ENCODE measurements around the gene PTH1R. TPM values are rescaled to one million over a fixed set of nuclear protein-coding genes. Genes with fewer than 3 reads are reported as not detected.

Gene PTH1R
- total RNA-seq, 2 donors from 2014 or later = 0.69 to 4.8 TPM

DNA sequence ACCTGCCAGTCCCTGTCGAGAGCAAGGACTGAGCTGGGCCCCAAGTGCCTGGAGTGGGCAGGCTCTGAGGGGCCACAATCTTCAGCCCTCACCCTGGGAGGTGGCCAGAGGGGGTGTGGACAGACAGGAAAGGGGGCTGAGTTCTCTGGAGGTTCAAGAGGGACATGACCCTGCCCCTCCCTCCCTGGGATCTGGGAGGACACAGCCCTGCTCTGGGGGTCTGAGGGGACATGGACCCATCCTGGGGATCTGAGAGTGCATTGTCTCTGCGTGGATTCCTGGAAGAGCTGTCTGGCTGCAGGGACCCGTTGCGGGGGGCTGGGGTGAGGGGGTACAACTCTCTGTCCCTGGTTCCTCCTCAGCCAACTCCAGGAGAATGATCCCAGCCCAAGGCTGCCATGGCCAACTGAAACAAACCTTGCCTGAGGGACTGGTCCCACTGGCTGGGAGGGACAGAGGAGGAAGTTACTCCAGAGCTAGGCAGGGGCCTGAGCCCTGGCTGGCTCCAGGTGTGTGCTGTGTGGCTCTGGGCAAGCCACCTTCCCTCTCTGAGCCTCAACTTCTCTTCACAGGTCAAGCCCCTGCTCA is 29.0 kb downstream of the PTH1R start:
- Mint-ChIP-seq H3K9me3 (no peaks in the 10 kb centered on the region), H3K4me1 (no peaks in the 10 kb centered on the region), H3K27me3 (ENCODE audit: insufficient read depth) (no peaks in the 10 kb centered on the region), H3K27ac (no peak overlapping the region), H3K4me3 (no peak overlapping the region), H3K36me3 (ENCODE audit: low read depth) (no peaks in the 10 kb centered on the region)
- WGBS, 2 experiments (ENCODE audit: insufficient coverage in 1 of 2, insufficient read length in 1 of 2) = 85 to 86% methylated on average over 3 to 4 of the region's 4 CpGs
- no peak overlapping the region for H3K4me3 ChIP-seq (ENCODE audit: low read length)
- H3K27me3 ChIP-seq (ENCODE audit: control insufficient read depth, insufficient read depth, low read length, poor library complexity, severe bottlenecking) = no peaks in the 10 kb centered on the region
- no peaks in the 10 kb centered on the region for H3K36me3 ChIP-seq (ENCODE audit: control insufficient read depth, insufficient read depth, low read length)
- TF ChIP-seq, protein P1, sequence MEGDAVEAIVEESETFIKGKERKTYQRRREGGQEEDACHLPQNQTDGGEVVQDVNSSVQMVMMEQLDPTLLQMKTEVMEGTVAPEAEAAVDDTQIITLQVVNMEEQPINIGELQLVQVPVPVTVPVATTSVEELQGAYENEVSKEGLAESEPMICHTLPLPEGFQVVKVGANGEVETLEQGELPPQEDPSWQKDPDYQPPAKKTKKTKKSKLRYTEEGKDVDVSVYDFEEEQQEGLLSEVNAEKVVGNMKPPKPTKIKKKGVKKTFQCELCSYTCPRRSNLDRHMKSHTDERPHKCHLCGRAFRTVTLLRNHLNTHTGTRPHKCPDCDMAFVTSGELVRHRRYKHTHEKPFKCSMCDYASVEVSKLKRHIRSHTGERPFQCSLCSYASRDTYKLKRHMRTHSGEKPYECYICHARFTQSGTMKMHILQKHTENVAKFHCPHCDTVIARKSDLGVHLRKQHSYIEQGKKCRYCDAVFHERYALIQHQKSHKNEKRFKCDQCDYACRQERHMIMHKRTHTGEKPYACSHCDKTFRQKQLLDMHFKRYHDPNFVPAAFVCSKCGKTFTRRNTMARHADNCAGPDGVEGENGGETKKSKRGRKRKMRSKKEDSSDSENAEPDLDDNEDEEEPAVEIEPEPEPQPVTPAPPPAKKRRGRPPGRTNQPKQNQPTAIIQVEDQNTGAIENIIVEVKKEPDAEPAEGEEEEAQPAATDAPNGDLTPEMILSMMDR (conservative IDR thresholded peaks at IDR 0.05) = no peak
- H3K9me3 ChIP-seq (ENCODE audit: control insufficient read depth, low read length) = no peaks in the 10 kb centered on the region
- no peak overlapping the region for H3K27ac ChIP-seq (ENCODE audit: low read depth, low read length)
- no peaks in the 10 kb centered on the region for H3K4me1 ChIP-seq (ENCODE audit: control insufficient read depth, insufficient read depth, low read length)
- no peak for DNase-seq
- H3K9ac ChIP-seq (ENCODE audit: extremely low read depth, low read length, poor library complexity, severe bottlenecking) = no peak overlapping the region

DNA sequence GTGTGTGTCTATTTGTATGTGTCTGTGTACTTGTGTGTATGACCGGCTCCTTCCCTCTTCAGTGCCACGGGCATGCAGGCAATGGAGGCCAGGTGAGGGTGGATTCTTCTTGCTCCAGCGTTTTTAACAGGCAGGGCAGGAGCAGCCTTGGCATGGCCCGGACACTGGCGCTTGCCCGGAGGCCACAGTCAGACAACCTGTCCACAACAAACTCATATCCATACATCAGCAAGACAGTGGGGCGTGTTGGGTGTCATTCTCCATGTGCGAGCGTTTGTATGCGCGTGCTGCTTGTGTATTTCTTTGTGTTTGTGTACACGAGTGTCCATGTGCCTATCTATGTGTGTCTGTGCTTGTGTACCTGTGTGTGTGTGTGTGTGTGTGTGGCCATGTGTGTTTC is 29.8 kb downstream of the PTH1R start:
- Histone ChIP-seq H3K4me1 (ENCODE audit: control insufficient read depth, insufficient read depth, low read length) (no peaks in the 10 kb centered on the region), H3K9ac (ENCODE audit: extremely low read depth, low read length, poor library complexity, severe bottlenecking) (no peak overlapping the region), H3K27me3 (ENCODE audit: control insufficient read depth, insufficient read depth, low read length, poor library complexity, severe bottlenecking) (no peaks in the 10 kb centered on the region), H3K36me3 (ENCODE audit: control insufficient read depth, insufficient read depth, low read length) (no peaks in the 10 kb centered on the region), H3K4me3 (ENCODE audit: low read length) (no peak overlapping the region), H3K27ac (ENCODE audit: low read depth, low read length) (no peak overlapping the region), H3K9me3 (ENCODE audit: control insufficient read depth, low read length) (no peaks in the 10 kb centered on the region)
- Mint-ChIP-seq H3K27me3 (ENCODE audit: insufficient read depth) (no peaks in the 10 kb centered on the region), H3K4me1 (no peaks in the 10 kb centered on the region), H3K9me3 (no peaks in the 10 kb centered on the region), H3K4me3 (no peak overlapping the region), H3K36me3 (ENCODE audit: low read depth) (no peaks in the 10 kb centered on the region), H3K27ac (no peak overlapping the region)
- WGBS, 2 experiments (ENCODE audit: insufficient coverage in 1 of 2, insufficient read length in 1 of 2) = 83 to 100% methylated on average over 1 to 12 of the region's 12 CpGs
- DNase-seq = no peak
- TF ChIP-seq, protein P1 (conservative IDR thresholded peaks at IDR 0.05) = no peak

DNA sequence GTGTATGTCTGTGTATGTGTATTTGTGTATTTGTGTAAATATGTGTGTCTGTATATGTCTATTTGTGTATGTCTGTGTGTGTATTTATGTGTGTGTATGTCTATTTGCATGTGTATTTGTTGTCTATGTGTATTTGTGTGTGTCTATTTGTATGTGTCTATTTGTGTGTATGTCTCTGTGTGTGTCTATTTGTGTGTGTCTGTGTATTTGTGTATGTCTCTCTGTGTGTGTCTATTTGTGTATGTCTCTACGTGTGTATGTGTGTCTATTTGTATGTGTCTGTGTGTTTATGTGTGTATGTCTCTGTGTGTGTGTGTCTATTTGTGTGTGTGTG is 30.4 kb downstream of the PTH1R start:
- 73% methylated on average over 1 of the region's 1 CpG; no CpG with 5 or more reads in 1 of the 2 experiments for WGBS, 2 experiments (ENCODE audit: insufficient coverage in 1 of 2, insufficient read length in 1 of 2)
- H3K9me3 Mint-ChIP-seq = no peaks in the 10 kb centered on the region

More for the DNA sequence above, 30.4 kb downstream of the PTH1R start:
- no peaks in the 10 kb centered on the region for H3K36me3 ChIP-seq (ENCODE audit: control insufficient read depth, insufficient read depth, low read length)
- no peaks in the 10 kb centered on the region for H3K27me3 ChIP-seq (ENCODE audit: control insufficient read depth, insufficient read depth, low read length, poor library complexity, severe bottlenecking)
- no peak overlapping the region for H3K4me3 Mint-ChIP-seq
- no peaks in the 10 kb centered on the region for H3K9me3 ChIP-seq (ENCODE audit: control insufficient read depth, low read length)
- no peak for DNase-seq
- no peak overlapping the region for H3K27ac Mint-ChIP-seq
- H3K27ac ChIP-seq (ENCODE audit: low read depth, low read length) = no peak overlapping the region
- no peaks in the 10 kb centered on the region for H3K36me3 Mint-ChIP-seq (ENCODE audit: low read depth)
- H3K27me3 Mint-ChIP-seq (ENCODE audit: insufficient read depth) = no peaks in the 10 kb centered on the region
- no peak overlapping the region for H3K9ac ChIP-seq (ENCODE audit: extremely low read depth, low read length, poor library complexity, severe bottlenecking)
- TF ChIP-seq, protein P1 (conservative IDR thresholded peaks at IDR 0.05) = no peak
- H3K4me1 ChIP-seq (ENCODE audit: control insufficient read depth, insufficient read depth, low read length) = no peaks in the 10 kb centered on the region
- H3K4me1 Mint-ChIP-seq = no peaks in the 10 kb centered on the region
- no peak overlapping the region for H3K4me3 ChIP-seq (ENCODE audit: low read length)
